H9 (cell line): ENCODE data around the gene POU2F1. TPM values are rescaled to one million over a fixed set of nuclear protein-coding genes. Genes with fewer than 3 reads are reported as not detected.

Experiments
- DNase-seq: peaks from one replicate; pipeline ENCODE4 v3.0.0-alpha.2; 2017
- H2AFZ ChIP-seq: one replicate; pipeline ENCODE4 v1.6.1; 2013; ENCODE audit warnings: mild to moderate bottlenecking, low read length, control low read depth, moderate library complexity
- H2AK5ac ChIP-seq: 2 replicates; pipeline ENCODE4 v1.6.1; 2013; ENCODE audit warnings: low read length, control low read depth, mixed read lengths; ENCODE audit not compliant: insufficient read length
- H2BK120ac ChIP-seq: one replicate; pipeline ENCODE4 v1.6.1; 2013; ENCODE audit warnings: low read depth, mild to moderate bottlenecking, low read length, control low read depth, inconsistent platforms; ENCODE audit not compliant: poor library complexity, severe bottlenecking
- H2BK12ac ChIP-seq: 2 replicates; pipeline ENCODE4 v1.6.1; 2013; ENCODE audit warnings: low read length, control low read depth, mixed read lengths, low read depth; ENCODE audit not compliant: insufficient read length
- H2BK15ac ChIP-seq: 2 replicates; pipeline ENCODE4 v1.6.1; 2013; ENCODE audit warnings: low read depth, low read length, control low read depth
- H2BK20ac ChIP-seq: one replicate; pipeline ENCODE4 v1.6.1; 2013; ENCODE audit warnings: low read depth, mild to moderate bottlenecking, low read length, control low read depth, inconsistent platforms; ENCODE audit not compliant: poor library complexity, severe bottlenecking
- H2BK5ac ChIP-seq: 2 replicates; pipeline ENCODE4 v1.6.1; 2013; ENCODE audit warnings: low read length, control low read depth, mixed read lengths; ENCODE audit not compliant: insufficient read length
- H3K14ac ChIP-seq: 2 replicates; pipeline ENCODE4 v1.6.1; 2013; ENCODE audit warnings: low read length, control low read depth; ENCODE audit not compliant: insufficient read depth
- H3K18ac ChIP-seq: 2 replicates; pipeline ENCODE4 v1.6.1; 2013; ENCODE audit warnings: low read depth, mild to moderate bottlenecking, mixed read lengths, low read length, control low read depth; ENCODE audit not compliant: insufficient read length
- H3K23ac ChIP-seq: 2 replicates; pipeline ENCODE4 v1.6.1; 2013; ENCODE audit warnings: low read length, control low read depth, mixed read lengths, low read depth; ENCODE audit not compliant: insufficient read length
- H3K23me2 ChIP-seq: 2 replicates; pipeline ENCODE4 v1.6.1; 2013; ENCODE audit warnings: low read depth, mild to moderate bottlenecking, mixed read lengths, low read length, control low read depth; ENCODE audit not compliant: insufficient read length, poor library complexity, severe bottlenecking
- H3K27ac ChIP-seq: 2 replicates; pipeline ENCODE4 v1.5.1; 2013; ENCODE audit warnings: low read length, control low read depth, mixed read lengths, low read depth; ENCODE audit not compliant: insufficient read length
- H3K27me3 ChIP-seq: 2 replicates; pipeline ENCODE4 v1.6.1; 2013; ENCODE audit warnings: low read length, control low read depth, inconsistent platforms; ENCODE audit not compliant: insufficient read depth
- H3K4ac ChIP-seq: 2 replicates; pipeline ENCODE4 v1.6.1; 2013; ENCODE audit warnings: low read depth, mild to moderate bottlenecking, control low read depth, inconsistent platforms, low read length, moderate library complexity
- H3K4me1 ChIP-seq: 2 replicates; pipeline ENCODE4 v1.6.1; 2013; ENCODE audit warnings: low read length, control low read depth, inconsistent platforms; ENCODE audit not compliant: insufficient read depth
- H3K4me2 ChIP-seq: 2 replicates; pipeline ENCODE4 v1.6.1; 2013; ENCODE audit warnings: low read length, control low read depth, mixed read lengths; ENCODE audit not compliant: insufficient read length, insufficient read depth
- H3K56ac ChIP-seq: 2 replicates; pipeline ENCODE4 v1.6.1; 2013; ENCODE audit warnings: low read depth, mild to moderate bottlenecking, mixed read lengths, low read length, control low read depth; ENCODE audit not compliant: insufficient read length
- H3K79me1 ChIP-seq: 2 replicates; pipeline ENCODE4 v1.6.1; 2013; ENCODE audit warnings: low read depth, mild to moderate bottlenecking, moderate library complexity, low read length, control low read depth, inconsistent platforms; ENCODE audit not compliant: insufficient read depth, poor library complexity, severe bottlenecking
- H3K79me2 ChIP-seq: 2 replicates; pipeline ENCODE4 v1.6.1; 2013; ENCODE audit warnings: low read length, control low read depth, inconsistent platforms; ENCODE audit not compliant: insufficient read depth
- H3K9ac ChIP-seq: 2 replicates; pipeline ENCODE4 v1.6.1; 2013; ENCODE audit warnings: low read length, control low read depth, mixed read lengths; ENCODE audit not compliant: insufficient read length; ENCODE audit errors: extremely low read depth
- H3K9me3 ChIP-seq: one replicate; pipeline ENCODE4 v1.6.1; 2013; ENCODE audit warnings: low read depth, low read length, inconsistent platforms; ENCODE audit not compliant: control insufficient read depth
- H3T11ph ChIP-seq: one replicate; pipeline ENCODE4 v1.6.1; 2013; ENCODE audit warnings: mild to moderate bottlenecking, low read length, control low read depth, inconsistent platforms
- H4K20me1 ChIP-seq: one replicate; pipeline ENCODE4 v1.6.1; 2013; ENCODE audit not compliant: control insufficient read depth, insufficient read length, insufficient read depth
- H4K5ac ChIP-seq: 2 replicates; pipeline ENCODE4 v1.6.1; 2013; ENCODE audit warnings: low read depth, mild to moderate bottlenecking, mixed read lengths, low read length, control low read depth; ENCODE audit not compliant: insufficient read length
- H4K8ac ChIP-seq: replicated peaks from 2 replicates; pipeline ENCODE4 v1.6.1; 2013; ENCODE audit warnings: low read length, control low read depth, mixed read lengths, low read depth; ENCODE audit not compliant: insufficient read length
- H4K91ac ChIP-seq: 2 replicates; pipeline ENCODE4 v1.6.1; 2013; ENCODE audit warnings: low read depth, mild to moderate bottlenecking, moderate library complexity, mixed read lengths, low read length, control low read depth; ENCODE audit not compliant: insufficient read length
- H3K27ac Mint-ChIP-seq, 3 experiments: 2 replicates in 2 of 3; 3 replicates in 1 of 3; pipeline ENCODE4 v1.8.0; 2020 to 2021; ENCODE audit warnings: mixed read lengths in 3 of 3, mild to moderate bottlenecking in 1 of 3, moderate library complexity in 1 of 3
- H3K27me3 Mint-ChIP-seq: 2 replicates; pipeline ENCODE4 v1.8.0; 2021; ENCODE audit warnings: low read depth, mild to moderate bottlenecking, moderate library complexity, mixed read lengths
- H3K36me3 Mint-ChIP-seq, 3 experiments: 2 replicates in 2 of 3; 3 replicates in 1 of 3; pipeline ENCODE4 v1.8.0; 2020 to 2021; ENCODE audit warnings: low read depth in 3 of 3, mixed read lengths in 3 of 3; ENCODE audit not compliant: insufficient read depth in 1 of 3
- H3K4me1 Mint-ChIP-seq, 2 experiments: 2 replicates each; pipeline ENCODE4 v1.8.0; 2020; ENCODE audit warnings: mixed read lengths in 2 of 2
- H3K4me3 Mint-ChIP-seq, 2 experiments: 2 replicates in 1 of 2; 3 replicates in 1 of 2; pipeline ENCODE4 v1.8.0; 2020 to 2021; ENCODE audit warnings: mild to moderate bottlenecking in 2 of 2, mixed read lengths in 2 of 2, moderate library complexity in 1 of 2
- H3K9me3 Mint-ChIP-seq, 2 experiments: 2 replicates in 1 of 2; 3 replicates in 1 of 2; pipeline ENCODE4 v1.8.0; 2020; ENCODE audit warnings: mild to moderate bottlenecking in 2 of 2, mixed read lengths in 2 of 2, moderate library complexity in 1 of 2
- CTCF ChIP-seq: fragments of 200-600 bp; sonication (generic); conservative IDR thresholded peaks from 3 replicates; pipeline ENCODE4 v1.8.0; 2021; ENCODE audit warnings: antibody characterized with exemption, mild to moderate bottlenecking
- WGBS: extraction: QIAGEN DNeasy Blood & Tissue Kit; methylation state at CpG from one replicate; pipeline ENCODE4 v1.1.7; 2013; ENCODE audit warnings: missing lambda C conversion rate, low lambda C conversion rate, mixed read lengths; ENCODE audit not compliant: insufficient read length; ENCODE audit errors: extremely low coverage; 5-methylcytosine and 5-hydroxymethylcytosine counted together
- total RNA-seq: library from RNA; stranded (reverse); gene quantifications from 2 replicates; pipeline ENCODE4 v1.2.1, GENCODE V29; 2021

The POU2F1 gene
- total RNA-seq, 1 experiment from 2014 or later = 62.5 TPM

- Histone ChIP-seq H2BK15ac (no peak overlapping the region), H3K18ac (no peak overlapping the region), H4K20me1 (no peaks in the 10 kb centered on the region), H3K23me2 (no peaks in the 10 kb centered on the region), H3K27ac (no peak overlapping the region), H3T11ph (no peak overlapping the region), H3K4me2 (no peak overlapping the region), H3K79me1 (peaks cover 9% of the 10 kb centered on the region), H3K23ac (no peak overlapping the region), H4K8ac (no peak overlapping the region), H3K56ac (no peak overlapping the region), H2BK5ac (no peak overlapping the region), H4K91ac (no peak overlapping the region), H4K5ac (no peak overlapping the region), H3K79me2 (peaks cover 8% of the 10 kb centered on the region; the same call in 1 of the 2 replicates), H2BK20ac (no peak overlapping the region), H3K27me3 (no peaks in the 10 kb centered on the region), H3K4me1 (no peaks in the 10 kb centered on the region), H3K4ac (no peak overlapping the region), H2BK120ac (no peak overlapping the region), H2AFZ (no peak overlapping the region), H2AK5ac (no peak overlapping the region), H3K9me3 (no peaks in the 10 kb centered on the region), H3K9ac (no peak overlapping the region), H2BK12ac (no peak overlapping the region), H3K14ac (no peak overlapping the region)
- Mint-ChIP-seq H3K4me1 (peaks cover 8 to 15% of the 10 kb centered on the region in 2 experiments; a peak in 3 of 4 replicates), H3K36me3 (peaks cover 0 to 22% (median 11%) of the 10 kb centered on the region in 3 experiments; a peak in 5 of 7 replicates), H3K27ac (no peak overlapping the region), H3K4me3 (no peak overlapping the region), H3K9me3 (peaks cover 0 to 8% of the 10 kb centered on the region in 2 experiments; a peak in 3 of 5 replicates), H3K27me3 (no peaks in the 10 kb centered on the region)
- DNase-seq = no peak
- whole genome bisulfite sequencing = no CpG with 5 or more reads among the region's 2 CpGs
- no peak for TF ChIP-seq CTCF
Observed at GRCh38 chr1:167294528-167294927, 73.8 kb downstream of the POU2F1 start.
